ENCODE data around the gene PLOD3. TPM values are rescaled to one million over a fixed set of nuclear protein-coding genes. Genes with fewer than 3 reads are reported as not detected.
"Not testable (repeated sequence)": the region's sequence is repeated elsewhere in the genome, so short reads cannot be mapped to it uniquely, and the experiment has no call there.

PLOD3 gene
- total RNA-seq = 45.1 and 52.7 TPM in 2 replicates
- 67.9 and 73.1 TPM in 2 replicates for polyA plus RNA-seq

GRCh38 chr7:101217388-101218235 lies at the start of gene PLOD3, which contains the start of gene ZNHIT1:
TSS of gene PLOD3 (minus strand) at chr7:101217581. CDS start at chr7:101217274, 307 bp downstream.
TSS of gene ZNHIT1 (plus strand) at chr7:101218165. CDS start at chr7:101218196, 31 bp downstream.
- TF ChIP-seq CTCF (IDR thresholded peaks at IDR 0.05; ENCODE audit: low read depth, low read length) = no peak
- Histone ChIP-seq H3K4me3 (peak within 1 kb of the TSS; percentile 90), H3K27ac (peak within 1 kb of the TSS; percentile 67), H3K9me3 (ENCODE audit: low read depth) (no peaks in the 10 kb centered on the region), H3K27me3 (no peaks in the 10 kb centered on the region), H3K36me3 (peaks cover 3% of the 10 kb centered on the region), H3K4me1 (ENCODE audit: low read depth) (peaks cover 6% of the 10 kb centered on the region)
- DNase-seq (ENCODE audit: low read depth in 1 of 2, low spot score in 1 of 2) = peak; percentile 98 to 100

GRCh38 chr7:101265622-101266516 lies 48.5 kb upstream of the PLOD3 start:
- no peak for TF ChIP-seq CTCF (IDR thresholded peaks at IDR 0.05; ENCODE audit: low read depth, low read length)
- Histone ChIP-seq H3K4me1 (ENCODE audit: low read depth) (peaks cover 11% of the 10 kb centered on the region), H3K4me3 (no peak overlapping the region), H3K36me3 (no peaks in the 10 kb centered on the region), H3K27me3 (no peaks in the 10 kb centered on the region), H3K9me3 (ENCODE audit: low read depth) (no peaks in the 10 kb centered on the region), H3K27ac (no peak overlapping the region)
- DNase-seq (ENCODE audit: low read depth in 1 of 2, low spot score in 1 of 2) = no peak

- not testable (repeated sequence) for H3K9me3 ChIP-seq (ENCODE audit: low read depth); H3K4me3 ChIP-seq; H3K27ac ChIP-seq; H3K27me3 ChIP-seq; H3K36me3 ChIP-seq
- DNase-seq (ENCODE audit: low read depth in 1 of 2, low spot score in 1 of 2) = peak; percentile 50 to 55
- H3K4me1 ChIP-seq (ENCODE audit: low read depth) = peaks cover 11% of the 10 kb centered on the region
Observed at GRCh38 chr7:101264102-101264706, 46.8 kb upstream of the PLOD3 start.

- Histone ChIP-seq H3K27me3 (no peaks in the 10 kb centered on the region), H3K27ac (no peak overlapping the region), H3K36me3 (no peaks in the 10 kb centered on the region), H3K4me1 (ENCODE audit: low read depth) (no peaks in the 10 kb centered on the region), H3K9me3 (ENCODE audit: low read depth) (no peaks in the 10 kb centered on the region), H3K4me3 (no peak overlapping the region)
- no peak for TF ChIP-seq CTCF (IDR thresholded peaks at IDR 0.05; ENCODE audit: low read depth, low read length)
- DNase-seq (ENCODE audit: low read depth in 1 of 2, low spot score in 1 of 2) = no peak
Observed at GRCh38 chr7:101258243-101258731, 40.9 kb upstream of the PLOD3 start.

GRCh38 chr7:101255796-101256195 lies 38.4 kb upstream of the PLOD3 start:
- no peak for DNase-seq (ENCODE audit: low read depth in 1 of 2, low spot score in 1 of 2)
- H3K4me3 ChIP-seq = no peak overlapping the region
- no peaks in the 10 kb centered on the region for H3K27me3 ChIP-seq
- no peak overlapping the region for H3K27ac ChIP-seq
- no peaks in the 10 kb centered on the region for H3K36me3 ChIP-seq
- no peaks in the 10 kb centered on the region for H3K9me3 ChIP-seq (ENCODE audit: low read depth)
- TF ChIP-seq CTCF (IDR thresholded peaks at IDR 0.05; ENCODE audit: low read depth, low read length) = no peak
- no peaks in the 10 kb centered on the region for H3K4me1 ChIP-seq (ENCODE audit: low read depth)

GRCh38 chr7:101253199-101253598 lies 35.8 kb upstream of the PLOD3 start:
- not testable (repeated sequence) for DNase-seq (ENCODE audit: low read depth in 1 of 2, low spot score in 1 of 2); H3K4me1 ChIP-seq (ENCODE audit: low read depth); H3K36me3 ChIP-seq; H3K4me3 ChIP-seq; H3K9me3 ChIP-seq (ENCODE audit: low read depth); H3K27ac ChIP-seq; H3K27me3 ChIP-seq

All from cardiac muscle cell (in vitro differentiated cells and primary cell).